GM21515 (cell line): ENCODE data around the gene ALAS1.
A peak's percentile ranks its signal among the peaks of the same experiment; 100 is the strongest.

Experiments
- ATAC-seq: cut with Tn5 transposase; IDR thresholded peaks from one replicate; pipeline ENCODE4 v1.9.1; 2021; ENCODE audit not compliant: unreplicated experiment

The ALAS1 gene

GRCh38 chr3:52233968-52234367, 36.0 kb downstream of the ALAS1 start:
- ATAC-seq = no peak

GRCh38 chr3:52234516-52235447, 36.8 kb downstream of the ALAS1 start:
- no peak for ATAC-seq

DNA sequence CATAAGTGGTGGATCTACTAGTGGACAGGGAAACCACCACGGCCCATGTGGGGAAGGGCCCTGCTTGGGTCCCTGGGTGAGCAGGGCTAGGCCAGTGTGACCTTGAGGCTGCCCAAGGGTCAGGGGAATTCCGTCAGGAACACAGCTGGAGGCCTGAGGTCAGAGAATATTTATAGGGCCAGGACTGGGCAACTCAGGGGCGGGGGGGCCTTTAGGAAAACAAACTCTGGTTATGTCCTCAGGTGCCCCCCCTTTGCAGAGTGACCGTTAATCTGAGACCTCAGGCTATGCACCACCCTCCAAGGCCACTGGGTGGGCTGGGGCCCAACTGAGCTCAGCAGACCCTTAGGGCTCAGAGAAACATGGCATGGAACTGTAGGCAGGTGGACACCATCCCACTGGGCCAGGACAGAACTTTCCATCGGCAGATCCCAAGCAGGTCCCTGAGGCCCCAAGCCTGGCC, 38.5 kb downstream of the ALAS1 start:
- ATAC-seq = no peak

- ATAC-seq = no peak
Measured at GRCh38 chr3:52237006-52237656, 39.2 kb downstream of the ALAS1 start.

GRCh38 chr3:52237657-52238172, 39.8 kb downstream of the ALAS1 start:
- no peak for ATAC-seq

DNA sequence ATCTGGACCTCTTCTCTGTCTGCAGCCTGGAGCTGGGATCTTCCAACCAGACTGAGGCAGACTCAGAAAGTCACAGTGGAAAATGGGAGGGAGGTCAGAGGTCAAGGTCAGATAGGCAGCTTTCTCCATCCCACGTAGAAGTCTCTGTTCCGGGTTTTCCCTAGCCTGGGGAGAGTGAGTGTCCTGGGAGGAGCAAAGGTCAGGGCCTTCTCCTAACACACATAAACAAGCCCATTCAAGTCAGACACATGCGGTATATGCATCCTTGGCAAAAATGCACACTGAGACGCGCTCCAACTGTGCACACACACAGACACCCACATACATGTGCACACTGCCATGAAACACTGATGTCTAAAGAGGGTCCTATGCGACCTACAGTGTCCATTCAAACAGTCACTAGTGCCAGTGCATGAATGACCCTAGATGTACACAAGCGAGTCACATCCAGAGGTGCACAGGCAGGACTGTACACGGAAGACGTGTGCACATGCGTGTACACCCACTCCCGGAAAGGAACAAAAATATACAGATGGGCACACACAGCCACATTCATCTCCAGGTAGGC, 40.3 kb downstream of the ALAS1 start:
- no peak for ATAC-seq

DNA sequence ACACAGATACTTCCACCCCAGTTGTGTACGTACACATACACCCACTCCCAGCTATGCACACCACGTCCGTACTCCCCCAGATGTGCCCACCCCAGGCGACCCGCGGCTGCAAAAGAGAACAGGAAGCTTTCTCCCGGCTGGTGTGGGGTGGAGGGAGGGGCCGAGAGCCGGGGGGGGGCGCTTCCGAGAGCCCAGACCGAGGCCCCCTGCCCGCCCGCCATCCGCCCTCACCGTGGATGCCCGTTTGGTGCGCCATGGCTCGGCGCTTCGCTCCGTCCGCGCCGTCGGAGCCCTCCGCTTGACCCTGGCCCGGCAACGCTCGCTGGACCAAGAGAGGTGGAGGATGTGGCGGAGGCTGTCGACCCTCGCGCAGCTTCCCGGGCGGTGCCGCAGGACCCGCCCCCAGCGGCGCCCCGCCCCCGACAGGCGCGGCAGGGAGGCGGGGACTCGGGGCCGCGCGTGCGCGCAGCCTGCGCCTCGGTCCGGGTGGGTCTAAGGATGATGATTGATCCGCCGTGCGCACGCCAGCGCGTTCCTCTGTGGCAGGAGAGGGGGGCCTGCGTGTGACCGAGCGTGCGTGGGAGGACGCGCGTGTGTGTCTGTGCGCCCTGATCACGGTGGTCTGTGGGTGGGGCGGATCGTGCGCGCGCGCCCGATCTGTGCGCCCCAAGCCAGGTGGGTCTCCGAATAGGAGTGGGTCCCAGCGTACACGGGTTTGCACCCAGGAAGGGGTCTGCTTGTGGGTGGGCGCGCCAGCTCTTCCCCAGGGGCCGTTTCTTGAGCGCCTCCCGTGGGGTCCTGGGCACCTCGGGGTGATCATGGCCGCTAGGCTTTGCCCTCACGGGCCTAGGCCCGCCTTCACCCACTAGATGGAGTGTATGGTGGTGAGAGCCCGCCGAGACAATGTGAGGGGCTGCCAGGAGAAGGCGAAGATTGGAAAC, 41.1 kb downstream of the ALAS1 start, which contains the start of gene TWF2:
TSS of gene TWF2 (minus strand) at position 398 of the 941 bp plus-strand sequence. CDS start at position 256, 142 bp downstream.
- ATAC-seq = peak; percentile 71

GRCh38 chr3:52240059-52240885, 42.3 kb downstream of the ALAS1 start:
- ATAC-seq = no peak

- ATAC-seq = no peak
Measured at GRCh38 chr3:52240886-52241370, 43.0 kb downstream of the ALAS1 start.

DNA sequence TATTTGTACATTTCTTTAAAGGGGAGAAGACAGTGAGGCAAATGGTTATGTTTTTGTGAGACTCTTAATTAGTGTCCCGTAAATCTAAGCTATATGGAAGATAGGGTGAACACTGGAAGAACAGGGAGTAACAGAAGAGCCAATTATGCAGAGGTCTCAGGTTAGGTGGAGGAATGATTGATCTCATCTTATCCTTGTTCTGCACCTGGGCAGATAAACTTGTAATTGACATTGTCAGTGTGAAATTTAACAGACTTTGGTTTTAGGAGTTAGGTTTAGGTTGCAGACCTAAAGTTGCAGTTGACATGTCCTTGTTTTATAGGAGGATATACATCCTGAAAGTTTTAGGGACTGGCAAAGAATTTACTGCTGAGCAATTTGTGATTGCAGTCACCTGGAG, 44.1 kb downstream of the ALAS1 start:
- ATAC-seq = no peak

DNA sequence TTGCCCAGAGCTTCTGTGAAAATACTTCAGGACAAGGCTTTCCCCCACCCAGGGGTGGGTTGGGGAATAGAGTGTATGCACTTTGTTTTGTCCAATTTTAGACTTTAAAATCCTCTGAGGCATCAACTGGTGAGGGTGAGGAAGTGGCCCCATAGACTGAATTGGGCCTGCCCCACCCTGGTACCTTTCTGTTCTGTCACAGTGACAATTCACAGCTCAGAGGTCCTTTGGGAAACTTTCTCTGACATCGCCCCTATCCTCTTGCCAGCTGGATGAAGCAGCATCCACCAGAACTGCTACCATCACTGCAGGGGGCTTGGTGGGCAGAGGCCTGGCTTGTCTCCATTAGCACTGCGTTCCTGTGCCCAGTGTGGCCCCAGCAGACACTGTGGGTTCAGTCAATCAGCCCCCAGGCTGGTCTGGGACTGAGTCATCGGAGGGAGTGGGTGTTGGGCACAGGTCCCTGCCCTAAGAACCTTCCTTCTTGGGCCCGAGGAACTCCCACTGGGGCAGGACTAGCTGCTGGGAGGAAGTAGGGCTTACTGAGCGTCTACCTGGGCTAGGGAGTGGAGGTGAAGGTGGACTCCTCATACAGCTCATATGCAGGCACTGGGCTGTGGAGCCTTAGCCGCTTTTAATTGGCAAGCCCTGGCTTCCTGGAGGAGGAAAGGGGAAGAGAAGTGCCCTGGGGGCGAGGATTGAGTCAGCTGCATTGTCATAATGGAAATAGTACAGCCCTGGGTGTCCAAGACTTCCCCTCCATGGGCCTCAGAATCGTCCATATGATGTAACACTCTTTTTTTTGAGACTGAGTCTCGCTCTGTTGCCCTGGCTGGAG, 46.0 kb downstream of the ALAS1 start:
- ATAC-seq = no peak

DNA sequence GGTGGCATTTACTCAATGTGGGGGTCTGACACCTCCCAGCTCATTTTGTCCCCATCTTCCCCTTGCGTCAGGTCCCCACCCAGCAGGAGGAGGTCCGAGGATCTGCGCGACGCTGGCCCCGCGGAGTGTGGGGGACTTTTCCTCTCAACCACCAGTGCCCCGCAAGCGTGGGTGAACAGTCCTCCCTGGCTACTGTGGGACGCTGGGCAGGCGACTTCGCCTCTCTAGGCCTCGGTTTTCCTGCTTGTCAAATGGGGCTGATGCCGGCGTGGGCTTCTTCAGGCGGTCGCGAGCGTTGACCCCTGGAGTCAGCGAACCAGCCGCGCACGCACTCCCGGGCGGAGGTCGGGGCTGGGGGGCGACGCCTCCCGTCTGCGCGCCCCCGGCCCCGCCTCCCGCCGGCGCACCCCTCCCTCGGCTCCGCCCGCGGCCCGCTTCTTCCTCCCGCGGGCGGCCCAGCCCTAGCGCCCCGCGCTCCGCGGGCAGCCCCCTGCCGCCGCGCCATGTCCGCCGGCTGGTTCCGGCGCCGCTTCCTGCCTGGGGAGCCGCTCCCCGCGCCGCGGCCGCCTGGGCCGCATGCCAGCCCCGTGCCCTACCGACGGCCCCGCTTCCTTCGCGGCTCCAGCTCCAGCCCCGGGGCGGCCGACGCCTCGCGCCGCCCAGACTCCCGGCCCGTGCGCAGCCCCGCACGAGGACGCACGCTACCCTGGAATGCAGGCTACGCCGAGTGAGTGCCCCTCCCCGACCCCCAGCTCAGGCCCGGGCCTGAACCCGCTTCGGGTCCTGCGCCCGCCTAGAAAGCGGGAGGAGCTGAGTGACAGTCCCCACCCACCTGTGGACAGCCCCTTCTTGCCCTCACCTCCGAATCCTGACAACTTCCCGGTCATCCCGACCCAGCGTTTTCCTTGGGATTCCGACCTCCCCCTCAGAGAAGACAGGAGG, 47.6 kb downstream of the ALAS1 start, which contains the start of gene PPM1M:
TSS of gene PPM1M (plus strand) at position 438 of the 942 bp plus-strand sequence. CDS start at position 504, 66 bp downstream.
- no peak for ATAC-seq

DNA sequence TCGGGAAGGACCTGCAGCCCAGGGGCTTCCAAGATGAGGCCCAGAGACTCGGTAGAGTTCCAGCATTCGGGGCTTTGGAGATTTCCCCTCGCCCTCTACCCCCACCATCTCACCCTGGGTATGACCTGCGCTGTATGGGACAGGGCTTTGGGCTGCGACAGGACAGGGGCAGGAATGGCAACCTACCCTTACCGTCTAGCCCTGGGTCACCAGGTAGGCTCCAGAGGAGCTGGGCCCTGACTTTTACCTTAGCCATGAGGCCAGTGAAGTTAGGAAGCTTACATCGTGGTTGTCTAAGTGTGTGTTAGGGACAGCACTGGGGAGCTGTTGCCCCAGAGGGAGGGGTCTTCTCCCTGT, 48.3 kb downstream of the ALAS1 start:
- ATAC-seq = no peak

DNA sequence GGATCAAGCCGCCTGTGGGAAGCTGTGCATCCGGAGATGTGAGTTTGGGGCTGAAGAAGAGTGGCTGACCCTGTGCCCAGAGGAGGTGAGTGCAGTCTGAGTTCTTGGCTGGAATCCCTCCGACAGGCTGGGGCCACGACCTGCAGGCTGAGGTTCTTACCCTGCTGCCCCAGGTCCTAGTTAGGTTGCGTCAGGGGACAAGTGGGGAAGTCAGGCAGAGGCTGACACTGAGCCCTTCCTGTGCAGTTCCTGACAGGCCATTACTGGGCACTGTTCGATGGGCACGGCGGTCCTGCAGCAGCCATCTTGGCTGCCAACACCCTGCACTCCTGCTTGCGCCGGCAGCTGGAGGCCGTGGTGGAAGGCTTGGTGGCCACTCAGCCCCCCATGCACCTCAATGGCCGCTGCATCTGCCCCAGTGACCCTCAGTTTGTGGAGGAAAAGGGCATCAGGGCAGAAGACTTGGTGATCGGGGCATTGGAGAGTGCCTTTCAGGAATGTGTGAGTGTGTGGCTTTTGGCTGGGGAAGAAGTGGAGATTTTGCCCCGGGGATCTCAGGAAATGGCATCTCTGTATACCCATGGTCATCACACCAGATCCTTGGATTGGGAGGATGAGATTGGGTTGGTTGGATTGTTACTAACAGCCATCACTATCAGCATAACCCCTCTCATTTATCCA, 48.9 kb downstream of the ALAS1 start:
- no peak for ATAC-seq

DNA sequence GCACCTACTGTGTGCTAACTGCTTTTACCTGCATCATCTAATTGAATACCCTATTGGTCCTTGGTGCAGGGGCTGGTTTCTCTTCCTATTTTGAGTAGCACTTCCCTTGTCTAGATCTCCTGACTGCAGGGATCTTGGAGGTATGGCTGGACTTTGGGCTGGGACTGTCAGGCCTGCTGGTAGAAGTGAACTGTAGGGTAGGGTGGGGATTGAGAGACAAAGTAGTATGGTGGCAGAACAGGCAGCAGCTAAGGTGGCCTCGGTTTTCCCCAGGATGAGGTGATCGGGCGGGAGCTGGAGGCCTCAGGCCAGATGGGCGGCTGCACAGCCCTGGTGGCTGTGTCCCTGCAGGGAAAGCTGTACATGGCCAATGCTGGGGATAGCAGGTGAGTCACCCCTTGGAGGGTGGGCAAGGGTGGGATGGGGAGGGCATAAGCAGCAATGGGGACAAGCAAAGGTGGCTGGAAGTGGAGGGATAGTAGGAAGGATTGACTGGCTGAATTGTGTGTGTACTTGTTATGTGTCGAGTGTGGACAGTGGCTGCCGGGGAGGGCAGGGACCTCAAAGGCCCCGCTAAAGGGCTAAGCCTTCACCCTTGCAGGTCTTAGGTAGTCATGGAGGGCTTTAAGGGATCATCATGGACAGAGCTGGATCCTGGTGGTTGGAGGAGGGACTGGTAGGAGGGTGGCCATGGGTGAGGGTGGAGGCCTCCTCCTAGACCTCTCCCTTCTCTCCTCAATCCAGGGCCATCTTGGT, 49.6 kb downstream of the ALAS1 start:
- no peak for ATAC-seq

DNA sequence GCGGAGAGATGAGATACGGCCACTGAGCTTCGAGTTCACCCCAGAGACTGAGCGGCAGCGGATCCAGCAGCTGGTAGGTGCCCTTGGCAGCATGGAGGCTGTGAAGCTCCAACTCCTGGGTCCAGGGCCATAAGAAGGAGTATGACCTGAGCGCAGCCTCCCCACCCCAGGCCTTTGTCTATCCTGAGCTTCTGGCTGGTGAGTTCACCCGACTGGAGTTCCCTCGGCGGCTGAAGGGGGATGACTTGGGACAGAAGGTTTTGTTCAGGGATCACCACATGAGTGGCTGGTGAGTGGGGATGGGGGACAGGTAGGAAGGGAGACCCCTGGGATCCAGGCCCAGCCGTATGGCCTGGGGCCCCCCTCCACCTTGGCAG, 50.2 kb downstream of the ALAS1 start:
- ATAC-seq = no peak
